Chondrocyte (in vitro differentiated cells): ENCODE measurements around the gene GALNT2. TPM values are rescaled to one million over a fixed set of nuclear protein-coding genes. Genes with fewer than 3 reads are reported as not detected.
A peak's percentile ranks its signal among the peaks of the same experiment; 100 is the strongest.

ENCODE experiments used
- DNase-seq: peaks from one replicate; pipeline ENCODE4 v3.0.0; 2021; ENCODE audit warnings: mixed read lengths, low spot score
- H3K27ac Mint-ChIP-seq: one replicate; pipeline ENCODE4 v1.8.0; 2021; ENCODE audit warnings: mild to moderate bottlenecking, moderate library complexity, mixed read lengths; ENCODE audit not compliant: unreplicated experiment
- H3K27me3 Mint-ChIP-seq: 2 replicates; pipeline ENCODE4 v1.8.0; 2021; ENCODE audit warnings: low read depth, mixed read lengths
- H3K36me3 Mint-ChIP-seq: 2 replicates; pipeline ENCODE4 v1.8.0; 2021; ENCODE audit warnings: low read depth, mixed read lengths
- H3K4me1 Mint-ChIP-seq: 2 replicates; pipeline ENCODE4 v1.8.0; 2021; ENCODE audit warnings: low read depth, mild to moderate bottlenecking, mixed read lengths
- H3K4me3 Mint-ChIP-seq: one replicate; pipeline ENCODE4 v1.8.0; 2021; ENCODE audit warnings: mild to moderate bottlenecking, moderate library complexity, mixed read lengths; ENCODE audit not compliant: unreplicated experiment
- H3K9me3 Mint-ChIP-seq: 2 replicates; pipeline ENCODE4 v1.8.0; 2021; ENCODE audit warnings: low read depth, mixed read lengths
- CTCF ChIP-seq: fragments of 200-600 bp; sonication (generic); IDR thresholded peaks from 2 replicates; pipeline ENCODE4 v1.5.0; 2021; ENCODE audit warnings: antibody characterized with exemption, mild to moderate bottlenecking, moderate library complexity
- total RNA-seq: library from RNA; stranded (reverse); gene quantifications from 3 replicates; pipeline ENCODE4 v1.2.1, GENCODE V29; 2021

Gene GALNT2
- total RNA-seq, 1 donor from 2014 or later, result 223 TPM

- Mint-ChIP-seq H3K9me3 (peaks cover 8% of the 10 kb centered on the region), H3K27me3 (no peaks in the 10 kb centered on the region), H3K4me1 (peaks cover 55% of the 10 kb centered on the region), H3K4me3 (peak overlapping the region; percentile 93), H3K36me3 (no peaks in the 10 kb centered on the region), H3K27ac (peak overlapping the region; percentile 88)
- DNase-seq, result no peak
- TF ChIP-seq CTCF, result no peak
Measured at GRCh38 chr1:230068621-230068873, 1.5 kb downstream of the GALNT2 start.

- H3K4me3 Mint-ChIP-seq, result peak overlapping the region; percentile 93
- H3K27me3 Mint-ChIP-seq, result no peaks in the 10 kb centered on the region
- peak; percentile 51 for TF ChIP-seq CTCF
- peaks cover 6% of the 10 kb centered on the region for H3K9me3 Mint-ChIP-seq
- peak overlapping the region; percentile 88 for H3K27ac Mint-ChIP-seq
- no peaks in the 10 kb centered on the region for H3K36me3 Mint-ChIP-seq
- H3K4me1 Mint-ChIP-seq, result peaks cover 60% of the 10 kb centered on the region
- DNase-seq, result no peak
Measured at GRCh38 chr1:230068952-230069684, 2.1 kb downstream of the GALNT2 start.

GRCh38 chr1:230069796-230070195, 2.8 kb downstream of the GALNT2 start:
- H3K27ac Mint-ChIP-seq, result peak overlapping the region; percentile 88
- DNase-seq, result no peak
- H3K27me3 Mint-ChIP-seq, result no peaks in the 10 kb centered on the region
- no peaks in the 10 kb centered on the region for H3K9me3 Mint-ChIP-seq
- no peaks in the 10 kb centered on the region for H3K36me3 Mint-ChIP-seq
- H3K4me3 Mint-ChIP-seq, result peak overlapping the region; percentile 93
- H3K4me1 Mint-ChIP-seq, result peaks cover 66% of the 10 kb centered on the region
- no peak for TF ChIP-seq CTCF

- Mint-ChIP-seq H3K27me3 (no peaks in the 10 kb centered on the region), H3K4me3 (peak overlapping the region; percentile 93)
Measured at GRCh38 chr1:230070321-230071208, 3.5 kb downstream of the GALNT2 start.

More at GRCh38 chr1:230070321-230071208, 3.5 kb downstream of the GALNT2 start:
- H3K4me1 Mint-ChIP-seq, result peaks cover 73% of the 10 kb centered on the region
- peak overlapping the region; percentile 88 for H3K27ac Mint-ChIP-seq
- peaks cover 2% of the 10 kb centered on the region for H3K36me3 Mint-ChIP-seq
- no peaks in the 10 kb centered on the region for H3K9me3 Mint-ChIP-seq
- TF ChIP-seq CTCF, result no peak
- no peak for DNase-seq
